Measurements from ENCODE around the gene NAA16.
"Not testable (repeated sequence)": the region's sequence is repeated elsewhere in the genome, so short reads cannot be mapped to it uniquely, and the experiment has no call there.

The NAA16 gene

GRCh38 chr13:41273831-41274441 lies 37.1 kb upstream of the NAA16 start:
- H3K36me3 Mint-ChIP-seq (ENCODE audit: low read depth) = peaks cover 6% of the 10 kb centered on the region
- H3K4me1 Mint-ChIP-seq = no peaks in the 10 kb centered on the region
- no peak overlapping the region for H3K27ac Mint-ChIP-seq
- TF ChIP-seq, protein P1, sequence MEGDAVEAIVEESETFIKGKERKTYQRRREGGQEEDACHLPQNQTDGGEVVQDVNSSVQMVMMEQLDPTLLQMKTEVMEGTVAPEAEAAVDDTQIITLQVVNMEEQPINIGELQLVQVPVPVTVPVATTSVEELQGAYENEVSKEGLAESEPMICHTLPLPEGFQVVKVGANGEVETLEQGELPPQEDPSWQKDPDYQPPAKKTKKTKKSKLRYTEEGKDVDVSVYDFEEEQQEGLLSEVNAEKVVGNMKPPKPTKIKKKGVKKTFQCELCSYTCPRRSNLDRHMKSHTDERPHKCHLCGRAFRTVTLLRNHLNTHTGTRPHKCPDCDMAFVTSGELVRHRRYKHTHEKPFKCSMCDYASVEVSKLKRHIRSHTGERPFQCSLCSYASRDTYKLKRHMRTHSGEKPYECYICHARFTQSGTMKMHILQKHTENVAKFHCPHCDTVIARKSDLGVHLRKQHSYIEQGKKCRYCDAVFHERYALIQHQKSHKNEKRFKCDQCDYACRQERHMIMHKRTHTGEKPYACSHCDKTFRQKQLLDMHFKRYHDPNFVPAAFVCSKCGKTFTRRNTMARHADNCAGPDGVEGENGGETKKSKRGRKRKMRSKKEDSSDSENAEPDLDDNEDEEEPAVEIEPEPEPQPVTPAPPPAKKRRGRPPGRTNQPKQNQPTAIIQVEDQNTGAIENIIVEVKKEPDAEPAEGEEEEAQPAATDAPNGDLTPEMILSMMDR (IDR thresholded peaks at IDR 0.05) = no peak
- H3K27me3 Mint-ChIP-seq (ENCODE audit: low read depth, poor library complexity) = peaks cover 6% of the 10 kb centered on the region
- H3K4me3 Mint-ChIP-seq = no peak overlapping the region
- H3K9me3 Mint-ChIP-seq = peaks cover 24% of the 10 kb centered on the region
- DNase-seq = no peak

- TF ChIP-seq, protein P1 (IDR thresholded peaks at IDR 0.05) = no peak
- Mint-ChIP-seq H3K4me3 (no peak overlapping the region), H3K36me3 (ENCODE audit: low read depth) (peaks cover 5% of the 10 kb centered on the region), H3K27ac (no peak overlapping the region), H3K9me3 (peaks cover 17% of the 10 kb centered on the region), H3K27me3 (ENCODE audit: low read depth, poor library complexity) (peaks cover 6% of the 10 kb centered on the region), H3K4me1 (no peaks in the 10 kb centered on the region)
- DNase-seq = no peak
Measured at GRCh38 chr13:41274881-41275280, 36.2 kb upstream of the NAA16 start.

DNA sequence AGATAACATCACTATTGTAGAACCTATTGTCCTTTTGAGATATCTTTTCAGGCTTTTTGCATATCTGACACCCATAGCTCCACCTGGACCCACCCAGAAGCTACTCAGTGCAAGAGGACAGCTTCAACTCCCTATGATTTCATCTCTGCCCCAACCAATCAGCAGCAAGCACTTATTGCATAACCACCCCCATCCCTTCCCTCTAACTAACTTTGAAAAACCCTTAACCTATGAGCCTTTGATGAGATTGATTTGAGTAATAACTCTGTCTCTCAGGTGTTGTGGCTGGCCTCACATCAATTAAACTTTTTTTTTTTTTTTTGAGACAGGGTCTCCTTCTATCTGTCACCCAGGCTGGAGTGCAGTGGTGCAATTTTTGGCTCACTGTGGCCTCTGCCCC lies 34.2 kb upstream of the NAA16 start:
- H3K27ac Mint-ChIP-seq = no peak overlapping the region
- no peak for DNase-seq
- peaks cover 6% of the 10 kb centered on the region for H3K9me3 Mint-ChIP-seq
- peaks cover 6% of the 10 kb centered on the region for H3K27me3 Mint-ChIP-seq (ENCODE audit: low read depth, poor library complexity)
- TF ChIP-seq, protein P1 (IDR thresholded peaks at IDR 0.05) = no peak
- no peaks in the 10 kb centered on the region for H3K4me1 Mint-ChIP-seq
- H3K4me3 Mint-ChIP-seq = no peak overlapping the region
- peaks cover 3% of the 10 kb centered on the region for H3K36me3 Mint-ChIP-seq (ENCODE audit: low read depth)

DNA sequence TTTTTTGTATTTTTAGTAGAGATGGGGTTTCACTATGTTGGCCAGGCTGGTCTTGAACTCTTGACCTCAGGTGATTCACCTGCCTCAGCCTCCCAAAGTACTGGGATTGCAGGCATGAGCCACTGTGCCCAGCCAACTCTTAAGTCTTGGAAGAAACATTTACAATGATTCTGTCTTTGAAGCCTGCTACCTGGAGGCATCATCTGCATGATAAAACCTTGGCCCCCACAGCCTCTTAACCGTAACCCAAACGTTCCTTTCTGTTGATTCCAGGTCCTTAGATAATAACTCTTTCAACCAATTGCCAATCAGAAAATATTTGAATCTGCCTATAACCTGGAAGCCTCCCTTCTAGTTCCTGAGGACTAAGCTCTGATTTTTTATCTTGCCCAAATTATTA lies 31.9 kb upstream of the NAA16 start:
- DNase-seq; H3K4me3 Mint-ChIP-seq; H3K4me1 Mint-ChIP-seq; H3K27ac Mint-ChIP-seq; H3K36me3 Mint-ChIP-seq (ENCODE audit: low read depth); H3K9me3 Mint-ChIP-seq; H3K27me3 Mint-ChIP-seq (ENCODE audit: low read depth, poor library complexity): not testable (repeated sequence)

GRCh38 chr13:41282129-41282571 lies 28.9 kb upstream of the NAA16 start:
- Mint-ChIP-seq H3K36me3 (ENCODE audit: low read depth) (peaks cover 4% of the 10 kb centered on the region), H3K27ac (no peak overlapping the region), H3K9me3 (peaks cover 4% of the 10 kb centered on the region), H3K4me1 (no peaks in the 10 kb centered on the region), H3K27me3 (ENCODE audit: low read depth, poor library complexity) (no peaks in the 10 kb centered on the region), H3K4me3 (no peak overlapping the region)
- TF ChIP-seq, protein P1 (IDR thresholded peaks at IDR 0.05) = no peak
- DNase-seq = no peak

DNA sequence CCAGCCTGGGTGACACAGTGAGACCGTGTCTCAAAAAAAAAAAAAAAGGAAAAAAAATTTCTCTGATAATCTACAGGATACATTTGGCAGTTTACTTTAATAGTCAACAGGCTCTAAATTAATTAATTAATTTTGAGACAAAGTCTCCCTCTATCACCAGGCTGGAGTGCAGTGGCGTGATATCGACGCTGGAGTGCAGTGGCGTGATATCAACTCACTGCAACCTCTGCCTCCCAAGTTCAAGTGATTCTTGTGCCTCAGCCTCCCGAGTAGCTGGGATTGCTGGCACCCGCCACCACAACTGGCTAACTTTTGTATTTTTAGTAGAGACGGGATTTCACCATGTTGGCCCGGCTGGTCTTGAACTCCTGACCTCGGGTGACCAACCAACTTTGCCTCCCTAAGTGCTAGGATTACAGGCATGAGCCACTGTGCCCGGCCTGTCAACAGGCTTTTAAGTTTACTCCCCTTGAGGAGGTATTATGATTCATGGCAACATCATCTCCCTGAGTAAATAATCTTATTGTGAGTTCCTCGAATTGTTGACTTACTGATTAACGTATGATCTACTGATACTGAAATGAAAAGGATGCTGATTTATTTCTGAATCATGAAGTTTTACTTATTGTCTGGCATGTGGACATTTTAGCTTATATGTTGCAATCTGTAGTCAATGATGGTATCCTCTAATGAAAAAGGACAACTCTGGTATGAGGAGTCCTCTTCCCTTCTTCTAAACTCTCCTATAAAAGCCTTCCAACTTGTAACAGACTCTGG lies 26.4 kb upstream of the NAA16 start:
- Mint-ChIP-seq H3K9me3 (peaks cover 4% of the 10 kb centered on the region), H3K27me3 (ENCODE audit: low read depth, poor library complexity) (no peaks in the 10 kb centered on the region), H3K36me3 (ENCODE audit: low read depth) (peaks cover 4% of the 10 kb centered on the region), H3K4me3 (no peak overlapping the region), H3K27ac (no peak overlapping the region), H3K4me1 (no peaks in the 10 kb centered on the region)
- no peak for DNase-seq
- TF ChIP-seq, protein P1 (IDR thresholded peaks at IDR 0.05) = no peak
